IPS-18a (cell line): Measurements from ENCODE around the gene UMODL1.
"Not testable (repeated sequence)": the region's sequence is repeated elsewhere in the genome, so short reads cannot be mapped to it uniquely, and the experiment has no call there.

Experiments used
- H3K27ac ChIP-seq: one replicate; pipeline ENCODE4 v1.5.1; 2013; ENCODE audit warnings: low read length
- H3K27me3 ChIP-seq: one replicate; pipeline ENCODE4 v1.6.1; 2013; ENCODE audit warnings: mild to moderate bottlenecking, low read length; ENCODE audit not compliant: control insufficient read depth, insufficient read depth
- H3K36me3 ChIP-seq: one replicate; pipeline ENCODE4 v1.6.1; 2013; ENCODE audit warnings: low read depth, low read length; ENCODE audit not compliant: control insufficient read depth
- H3K4me1 ChIP-seq: one replicate; pipeline ENCODE4 v1.6.1; 2013; ENCODE audit warnings: low read depth, low read length; ENCODE audit not compliant: control insufficient read depth
- H3K4me3 ChIP-seq: one replicate; pipeline ENCODE4 v1.5.1; 2013; ENCODE audit warnings: low read length
- H3K9ac ChIP-seq: one replicate; pipeline ENCODE4 v1.6.1; 2013; ENCODE audit warnings: mild to moderate bottlenecking, low read length, moderate library complexity
- H3K9me3 ChIP-seq: one replicate; pipeline ENCODE4 v1.6.1; 2013; ENCODE audit warnings: low read depth, low read length; ENCODE audit not compliant: control insufficient read depth

UMODL1 gene

GRCh38 chr21:42176859-42177258, 105.7 kb downstream of the UMODL1 start:
- no peak overlapping the region for H3K27ac ChIP-seq
- no peak overlapping the region for H3K9ac ChIP-seq
- no peaks in the 10 kb centered on the region for H3K9me3 ChIP-seq
- H3K4me1 ChIP-seq: no peaks in the 10 kb centered on the region
- no peak overlapping the region for H3K4me3 ChIP-seq
- H3K36me3 ChIP-seq: no peaks in the 10 kb centered on the region
- no peaks in the 10 kb centered on the region for H3K27me3 ChIP-seq

DNA sequence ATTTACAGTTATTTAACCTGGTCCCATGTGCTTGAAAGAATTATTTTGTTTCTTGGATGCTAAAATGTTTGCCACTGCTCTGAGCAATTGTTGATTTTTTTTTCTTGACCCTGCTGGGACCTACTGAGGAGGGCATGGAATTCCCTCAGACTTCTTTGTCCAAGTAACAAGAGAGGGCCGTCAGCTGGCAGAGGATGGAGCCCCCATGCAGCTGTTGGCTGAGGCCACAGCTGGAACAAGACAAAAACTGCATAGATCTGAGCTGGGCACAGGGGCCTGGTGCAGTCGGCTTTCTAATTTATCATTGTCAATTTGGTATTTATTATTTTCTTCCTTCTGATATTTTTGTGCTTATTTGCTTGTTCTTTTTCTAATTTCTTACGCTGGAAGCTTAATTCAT, 108.2 kb downstream of the UMODL1 start:
- H3K36me3 ChIP-seq: no peaks in the 10 kb centered on the region

DNA sequence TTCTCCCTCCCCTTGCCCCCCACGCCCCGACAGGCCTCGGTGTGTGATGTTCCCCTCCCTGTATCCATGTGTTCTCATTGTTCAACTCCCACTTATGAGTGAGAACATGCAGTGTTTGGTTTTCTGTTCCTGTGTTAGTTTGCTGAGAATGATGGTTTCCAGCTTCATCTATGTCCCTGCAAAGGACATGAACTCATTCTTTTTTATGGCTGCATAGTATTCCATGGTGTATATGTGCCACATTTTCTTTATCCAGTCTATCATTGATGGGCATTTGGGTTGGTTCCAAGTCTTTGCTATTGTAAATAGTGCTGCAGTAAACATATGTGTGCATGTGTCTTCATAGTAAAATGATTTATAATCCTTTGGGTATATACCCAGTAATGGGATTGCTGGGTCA, 108.9 kb downstream of the UMODL1 start:
- H3K27ac ChIP-seq, H3K4me3 ChIP-seq, H3K9ac ChIP-seq, H3K36me3 ChIP-seq, H3K27me3 ChIP-seq, H3K4me1 ChIP-seq, H3K9me3 ChIP-seq: not testable (repeated sequence)

More for the DNA sequence above, 108.2 kb downstream of the UMODL1 start:
- H3K4me1 ChIP-seq: no peaks in the 10 kb centered on the region
- H3K4me3 ChIP-seq: no peak overlapping the region
- H3K27ac ChIP-seq: no peak overlapping the region
- no peaks in the 10 kb centered on the region for H3K9me3 ChIP-seq
- no peaks in the 10 kb centered on the region for H3K27me3 ChIP-seq
- H3K9ac ChIP-seq: no peak overlapping the region

- Histone ChIP-seq H3K36me3 (no peaks in the 10 kb centered on the region), H3K9me3 (no peaks in the 10 kb centered on the region), H3K27me3 (no peaks in the 10 kb centered on the region), H3K4me1 (no peaks in the 10 kb centered on the region), H3K4me3 (no peak overlapping the region), H3K27ac (no peak overlapping the region), H3K9ac (no peak overlapping the region)
Observed at GRCh38 chr21:42182713-42183371, 111.7 kb downstream of the UMODL1 start.

- Histone ChIP-seq H3K27me3 (no peaks in the 10 kb centered on the region), H3K4me3 (no peak overlapping the region), H3K9me3 (no peaks in the 10 kb centered on the region), H3K36me3 (no peaks in the 10 kb centered on the region), H3K27ac (no peak overlapping the region), H3K4me1 (no peaks in the 10 kb centered on the region), H3K9ac (no peak overlapping the region)
Observed at GRCh38 chr21:42183374-42184266, 112.5 kb downstream of the UMODL1 start.

- no peak overlapping the region for H3K27ac ChIP-seq
Observed at GRCh38 chr21:42186591-42186990, 115.5 kb downstream of the UMODL1 start.

GRCh38 chr21:42187976-42188653, 117.0 kb downstream of the UMODL1 start:
- no peaks in the 10 kb centered on the region for H3K27me3 ChIP-seq
- no peak overlapping the region for H3K4me3 ChIP-seq
- H3K9ac ChIP-seq: no peak overlapping the region

More at GRCh38 chr21:42186591-42186990, 115.5 kb downstream of the UMODL1 start:
- no peaks in the 10 kb centered on the region for H3K36me3 ChIP-seq
- no peak overlapping the region for H3K9ac ChIP-seq
- no peak overlapping the region for H3K4me3 ChIP-seq
- no peaks in the 10 kb centered on the region for H3K9me3 ChIP-seq
- H3K4me1 ChIP-seq: no peaks in the 10 kb centered on the region
- H3K27me3 ChIP-seq: no peaks in the 10 kb centered on the region

GRCh38 chr21:42188663-42189062, 117.5 kb downstream of the UMODL1 start:
- Histone ChIP-seq H3K9me3 (no peaks in the 10 kb centered on the region), H3K36me3 (no peaks in the 10 kb centered on the region), H3K27me3 (no peaks in the 10 kb centered on the region), H3K9ac (no peak overlapping the region), H3K4me3 (no peak overlapping the region), H3K27ac (no peak overlapping the region), H3K4me1 (no peaks in the 10 kb centered on the region)

More at GRCh38 chr21:42187976-42188653, 117.0 kb downstream of the UMODL1 start:
- H3K36me3 ChIP-seq: no peaks in the 10 kb centered on the region
- H3K4me1 ChIP-seq: no peaks in the 10 kb centered on the region
- no peaks in the 10 kb centered on the region for H3K9me3 ChIP-seq
- H3K27ac ChIP-seq: no peak overlapping the region

- no peak overlapping the region for H3K4me3 ChIP-seq
- no peaks in the 10 kb centered on the region for H3K36me3 ChIP-seq
- H3K9me3 ChIP-seq: no peaks in the 10 kb centered on the region
- H3K4me1 ChIP-seq: no peaks in the 10 kb centered on the region
- no peak overlapping the region for H3K27ac ChIP-seq
- H3K9ac ChIP-seq: no peak overlapping the region
- H3K27me3 ChIP-seq: no peaks in the 10 kb centered on the region
Observed at GRCh38 chr21:42189431-42189830, 118.3 kb downstream of the UMODL1 start.

- Histone ChIP-seq H3K9me3 (no peaks in the 10 kb centered on the region), H3K27ac (no peak overlapping the region), H3K4me1 (no peaks in the 10 kb centered on the region), H3K9ac (no peak overlapping the region), H3K27me3 (no peaks in the 10 kb centered on the region), H3K4me3 (no peak overlapping the region), H3K36me3 (no peaks in the 10 kb centered on the region)
Observed at GRCh38 chr21:42189860-42190485, 118.9 kb downstream of the UMODL1 start.

- H3K27ac ChIP-seq: no peak overlapping the region
- no peaks in the 10 kb centered on the region for H3K9me3 ChIP-seq
- H3K4me1 ChIP-seq: no peaks in the 10 kb centered on the region
- H3K27me3 ChIP-seq: no peaks in the 10 kb centered on the region
- no peak overlapping the region for H3K9ac ChIP-seq
- H3K4me3 ChIP-seq: no peak overlapping the region
- H3K36me3 ChIP-seq: no peaks in the 10 kb centered on the region
Observed at GRCh38 chr21:42190486-42190863, 119.4 kb downstream of the UMODL1 start.
